IPS DF 4.7 (cell line): ENCODE measurements around the gene SHE.
"Not testable (repeated sequence)": the region's sequence is repeated elsewhere in the genome, so short reads cannot be mapped to it uniquely, and the experiment has no call there.

Source experiments
- DNase-seq: peaks from one replicate; pipeline ENCODE4 v3.0.0-alpha.2; 2013; ENCODE audit warnings: low spot score; ENCODE audit errors: extremely low read depth

The SHE gene

GRCh38 chr1:154502066-154502743, at the start of gene SHE, which contains the start of gene TDRD10:
Gene SHE (minus strand): TSS chr1:154502412. CDS start chr1:154502026, 386 bp downstream.
Gene TDRD10 (plus strand): TSS chr1:154502219. CDS start chr1:154506904, 4,685 bp downstream.
- DNase-seq = no peak

- no peak for DNase-seq
Observed at GRCh38 chr1:154551474-154551873, 49.3 kb upstream of the SHE start.

GRCh38 chr1:154550657-154551056, 48.4 kb upstream of the SHE start:
- DNase-seq = no peak

GRCh38 chr1:154550070-154550469, 47.9 kb upstream of the SHE start:
- DNase-seq = no peak

- no peak for DNase-seq
Observed at GRCh38 chr1:154549202-154549770, 47.1 kb upstream of the SHE start.

GRCh38 chr1:154548028-154548427, 45.8 kb upstream of the SHE start:
- no peak for DNase-seq

- DNase-seq = no peak
Observed at GRCh38 chr1:154547105-154547732, 45.0 kb upstream of the SHE start.

GRCh38 chr1:154546264-154547063, 44.3 kb upstream of the SHE start:
- DNase-seq = peak; percentile 62

- DNase-seq = no peak
Observed at GRCh38 chr1:154541231-154541630, 39.0 kb upstream of the SHE start.

- DNase-seq = no peak
Observed at GRCh38 chr1:154539486-154540483, 37.6 kb upstream of the SHE start.

GRCh38 chr1:154536570-154536969, 34.4 kb upstream of the SHE start:
- no peak for DNase-seq

- peak; percentile 82 for DNase-seq
Observed at GRCh38 chr1:154533952-154534844, 32.0 kb upstream of the SHE start.

- not testable (repeated sequence) for DNase-seq
Observed at GRCh38 chr1:154531950-154532349, 29.7 kb upstream of the SHE start.

- DNase-seq = no peak
Observed at GRCh38 chr1:154529308-154529707, 27.1 kb upstream of the SHE start.

- no peak for DNase-seq
Observed at GRCh38 chr1:154527192-154527591, 25.0 kb upstream of the SHE start.

- no peak for DNase-seq
Observed at GRCh38 chr1:154524881-154525280, 22.7 kb upstream of the SHE start.

- no peak for DNase-seq
Observed at GRCh38 chr1:154521695-154522094, 19.5 kb upstream of the SHE start.

GRCh38 chr1:154520333-154520732, 18.1 kb upstream of the SHE start:
- no peak for DNase-seq

- no peak for DNase-seq
Observed at GRCh38 chr1:154519591-154519991, 17.4 kb upstream of the SHE start.

- no peak for DNase-seq
Observed at GRCh38 chr1:154517661-154518060, 15.4 kb upstream of the SHE start.
